Stimulated activated CD8-positive, alpha-beta memory T cell treated with anti-CD3 and anti-CD28 coated beads, Interleukin-15, amount 100 ng/mL, for 4 hours (primary cell): ENCODE measurements around the gene ARID3A.

Source experiments
- DNase-seq, 2 donors: peaks; one replicate each; pipeline ENCODE4 v3.0.0-alpha.2; 2020; ENCODE audit warnings: low read depth in 2 of 2

ARID3A gene

GRCh38 chr19:911197-912033, 14.4 kb upstream of the ARID3A start:
- no peak for DNase-seq

- no peak for DNase-seq
These were observed 13.4 kb upstream of the ARID3A start for GRCh38 chr19:912181-913079.

- peak; percentile 64 to 73 for DNase-seq
These were observed 12.6 kb upstream of the ARID3A start, which contains the start of gene R3HDM4 for GRCh38 chr19:913080-913748. TSS of gene R3HDM4 (minus strand) at chr19:913219. CDS start at chr19:913157, 62 bp downstream.

- DNase-seq = no peak
These were observed 9.1 kb upstream of the ARID3A start for GRCh38 chr19:916645-917322.

GRCh38 chr19:917323-918151, 8.3 kb upstream of the ARID3A start, which contains the start of gene KISS1R:
TSS of gene KISS1R (plus strand) at chr19:917333. CDS start at chr19:917503, 170 bp downstream.
- no peak for DNase-seq

- no peak for DNase-seq
These were observed 7.7 kb upstream of the ARID3A start for GRCh38 chr19:918152-918437.

- no peak for DNase-seq
These were observed 7.2 kb upstream of the ARID3A start for GRCh38 chr19:918481-919198.

- DNase-seq = no peak
These were observed 6.4 kb upstream of the ARID3A start for GRCh38 chr19:919199-920050.

GRCh38 chr19:920051-920864, 5.6 kb upstream of the ARID3A start:
- DNase-seq = no peak

- no peak for DNase-seq
These were observed 1.2 kb upstream of the ARID3A start for GRCh38 chr19:924553-925086.

- DNase-seq = peak in 1 of 2 donors; percentile 47
These were observed 729 bp upstream of the ARID3A start for GRCh38 chr19:925087-925525.

GRCh38 chr19:926323-926588, 421 bp downstream of the ARID3A start:
- DNase-seq = no peak

GRCh38 chr19:926589-927350, 935 bp downstream of the ARID3A start:
- DNase-seq = no peak

GRCh38 chr19:927351-927779, 1.5 kb downstream of the ARID3A start:
- no peak for DNase-seq

- DNase-seq = no peak
These were observed 2.1 kb downstream of the ARID3A start for GRCh38 chr19:927780-928401.

- DNase-seq = no peak
These were observed 2.8 kb downstream of the ARID3A start for GRCh38 chr19:928471-929202.
